Keratinocyte (primary cell): ENCODE measurements around the gene ZDHHC9. TPM values are rescaled to one million over a fixed set of nuclear protein-coding genes. Genes with fewer than 3 reads are reported as not detected.

ENCODE experiments used
- DNase-seq: peaks from one replicate; pipeline ENCODE4 v3.0.0-alpha.2; 2011; ENCODE audit warnings: low read depth, missing footprints, low spot score
- FAIRE-seq: peaks from 2 replicates; lab custom pipeline; 2011; peaks lifted over from hg19 to GRCh38; lab: Jason Lieb, UNC
- H2AFZ ChIP-seq: 2 replicates; pipeline ENCODE4 v1.6.0; 2012; ENCODE audit warnings: low read length, control low read depth, inconsistent platforms; ENCODE audit not compliant: control insufficient read depth
- H3K27ac ChIP-seq: 2 replicates; pipeline ENCODE4 v1.5.1; 2011; ENCODE audit warnings: low read length; ENCODE audit not compliant: control insufficient read depth, insufficient read depth
- H3K27me3 ChIP-seq: 3 replicates; pipeline ENCODE4 v1.6.0; 2011; ENCODE audit warnings: low read length; ENCODE audit not compliant: control insufficient read depth, insufficient read depth; ENCODE audit errors: extremely low read depth
- H3K36me3 ChIP-seq, 2 experiments: 2 replicates in 1 of 2; 3 replicates in 1 of 2; pipeline ENCODE4 v1.5.1; 2011; ENCODE audit warnings: low read length in 2 of 2, mild to moderate bottlenecking in 1 of 2; ENCODE audit not compliant: control insufficient read depth in 2 of 2, insufficient read depth in 2 of 2; ENCODE audit errors: extremely low read depth in 1 of 2
- H3K4me1 ChIP-seq: 3 replicates; pipeline ENCODE4 v1.5.1; 2011; ENCODE audit warnings: low read length; ENCODE audit not compliant: control insufficient read depth, insufficient read depth; ENCODE audit errors: extremely low read depth
- H3K4me2 ChIP-seq: 3 replicates; pipeline ENCODE4 v1.6.0; 2011; ENCODE audit warnings: low read depth, low read length; ENCODE audit not compliant: control insufficient read depth, insufficient read depth; ENCODE audit errors: extremely low read depth
- H3K4me3 ChIP-seq, 3 experiments: fragments of 200-600 bp in 1 of 3; sonication (generic) in 1 of 3; 2 replicates in 2 of 3; 3 replicates in 1 of 3; pipeline ENCODE4 v1.5.1; 2011 to 2016; ENCODE audit warnings: low read length in 3 of 3, mild to moderate bottlenecking in 3 of 3, control low read depth in 2 of 3, inconsistent platforms in 1 of 3, low read depth in 1 of 3, mixed read lengths in 1 of 3, mixed run types in 1 of 3, moderate library complexity in 1 of 3; ENCODE audit not compliant: control insufficient read depth in 2 of 3, insufficient read depth in 2 of 3; ENCODE audit errors: extremely low read depth in 1 of 3
- H3K79me2 ChIP-seq: 2 replicates; pipeline ENCODE4 v1.6.0; 2012; ENCODE audit warnings: low read length; ENCODE audit not compliant: control insufficient read depth, insufficient read depth
- H3K9ac ChIP-seq: 3 replicates; pipeline ENCODE4 v1.6.0; 2011; ENCODE audit warnings: low read length; ENCODE audit not compliant: control insufficient read depth, insufficient read depth; ENCODE audit errors: extremely low read depth
- H3K9me1 ChIP-seq: 3 replicates; pipeline ENCODE4 v1.6.0; 2011; ENCODE audit warnings: low read length; ENCODE audit not compliant: control insufficient read depth, insufficient read depth; ENCODE audit errors: extremely low read depth
- H3K9me3 ChIP-seq: 2 replicates; pipeline ENCODE4 v1.5.1; 2012; ENCODE audit warnings: low read depth, low read length; ENCODE audit not compliant: control insufficient read depth
- H4K20me1 ChIP-seq: 3 replicates; pipeline ENCODE4 v1.6.0; 2011; ENCODE audit warnings: low read length; ENCODE audit not compliant: control insufficient read depth, insufficient read depth; ENCODE audit errors: extremely low read depth
- EZH2 ChIP-seq: IDR thresholded peaks from one replicate; pipeline ENCODE4 v1.6.1; 2012; ENCODE audit warnings: inconsistent platforms, mild to moderate bottlenecking, low read length, moderate library complexity
- dilution Hi-C: fragments of 300-500 bp; cut with MboI; formaldehyde crosslinking; loops from one replicate; pipeline ENCODE4 v1.7.0; 2020; ENCODE audit warnings: low sequenced_read_pairs; ENCODE audit not compliant: extremely low pct_ligation_motif_present
- polyA plus RNA-seq, 5 experiments: library from polyadenylated mRNA; depleted of rRNA in 3 of 5; stranded (reverse) in 3 of 5; stranded (forward) in 1 of 5; unstranded in 1 of 5; fragments of >200 nt; gene quantifications; 1 replicate in 1 of 5; 2 replicates in 3 of 5; 3 replicates in 1 of 5; pipeline versions ENCODE4 v1.2.1 to v1.2.3, GENCODE V29; 2011 to 2012; ENCODE audit warnings: missing spikeins in 2 of 5, low read depth in 1 of 5, low replicate concordance in 1 of 5
- TF ChIP-seq, protein P1 (sequence below), 3 experiments: IDR thresholded peaks in 1 of 3; conservative IDR thresholded peaks in 1 of 3; optimal IDR thresholded peaks in 1 of 3; 2 replicates in 2 of 3; 3 replicates in 1 of 3; pipeline versions ENCODE3 to v1.5.1; 2011; ENCODE audit warnings: low read length in 3 of 3, mild to moderate bottlenecking in 3 of 3, moderate library complexity in 2 of 3, control low read depth in 1 of 3, inconsistent platforms in 1 of 3; ENCODE audit not compliant: insufficient read depth in 2 of 3; ENCODE audit errors: extremely low read depth in 1 of 3

ZDHHC9 gene
- polyA plus RNA-seq, 1 donor (not counting 4 experiments of a cell fraction or from before 2014, with no cell fraction given): 30.0 TPM

DNA sequence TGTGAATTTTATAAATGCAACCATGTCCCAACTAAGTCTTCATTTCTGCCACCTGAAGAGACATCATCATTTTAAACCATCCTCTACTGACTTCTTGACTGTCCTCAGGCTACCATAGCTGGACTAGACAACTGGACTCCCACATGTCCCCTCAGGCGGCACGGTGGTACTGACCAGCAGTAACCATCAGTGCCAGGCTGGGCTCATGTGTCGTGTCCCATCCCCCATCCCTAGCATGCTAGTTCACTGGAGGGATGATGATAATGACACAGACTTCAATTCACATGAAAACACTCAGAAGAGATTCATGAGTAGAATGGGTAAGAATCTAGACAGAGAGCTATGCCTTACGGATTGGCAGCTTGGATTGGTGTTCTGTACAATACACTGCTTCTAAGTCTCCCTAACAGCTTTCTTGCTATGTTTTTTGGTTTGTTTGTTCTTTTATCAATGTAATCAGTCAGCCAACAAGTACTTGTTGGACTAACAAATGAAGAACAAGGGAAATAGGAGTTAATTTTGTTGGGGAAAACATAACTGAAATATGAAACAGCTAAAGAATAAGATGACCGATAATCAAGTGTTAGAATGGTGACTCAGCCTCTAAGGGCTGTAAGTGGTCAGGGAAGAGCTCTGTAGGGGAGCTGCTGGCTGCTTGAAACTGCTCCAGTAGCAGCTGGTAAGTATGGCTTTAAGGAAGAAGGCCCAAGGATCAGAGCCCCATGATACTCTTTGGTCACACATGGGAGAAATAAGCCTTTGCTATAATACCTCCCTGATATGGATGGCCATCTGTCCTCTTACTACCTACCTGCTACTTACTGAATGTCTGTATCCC, 10.3 kb downstream of the ZDHHC9 start:
- H3K4me2 ChIP-seq: no peak overlapping the region

DNA sequence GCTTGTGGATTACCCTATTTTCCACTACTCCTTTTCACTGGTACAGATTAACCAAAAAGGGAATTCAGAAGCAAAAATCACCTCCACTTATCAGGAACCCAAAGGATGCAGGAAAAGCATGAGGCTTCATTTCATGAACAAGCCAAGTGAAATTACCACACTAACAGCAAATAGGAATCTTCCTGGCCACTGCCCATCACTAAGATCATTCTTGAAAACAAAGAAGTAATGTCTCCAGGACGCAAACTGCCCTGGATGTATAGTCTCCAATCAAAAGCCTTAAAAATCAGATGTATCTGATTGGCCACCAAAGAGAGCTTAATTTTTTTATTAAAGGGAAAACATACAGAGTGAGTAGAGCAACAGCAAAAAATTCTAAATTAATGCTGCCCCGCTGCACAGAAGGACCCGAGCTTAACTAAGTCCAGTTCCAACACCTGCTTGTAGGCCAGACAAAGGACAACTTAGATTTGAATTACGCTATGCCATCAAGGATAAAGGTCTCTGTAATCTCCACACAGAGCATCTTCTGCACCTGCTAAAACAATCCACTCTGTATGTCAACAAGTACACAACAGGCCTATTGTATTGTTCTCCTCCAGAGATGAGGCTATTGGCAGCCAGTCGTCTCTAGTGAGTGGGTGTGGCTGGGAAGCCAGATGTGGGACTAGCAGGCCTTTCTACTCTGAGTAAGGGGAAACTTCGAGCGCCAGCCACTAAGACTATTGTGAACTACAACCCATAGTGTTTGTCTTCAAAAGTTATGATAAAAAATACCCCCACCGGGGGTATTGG, 12.4 kb downstream of the ZDHHC9 start:
- no peaks in the 10 kb centered on the region for H3K27me3 ChIP-seq
- no peak overlapping the region for H3K9ac ChIP-seq
- H2AFZ ChIP-seq: no peak overlapping the region
- no peaks in the 10 kb centered on the region for H4K20me1 ChIP-seq
- no peaks in the 10 kb centered on the region for H3K9me3 ChIP-seq
- H3K79me2 ChIP-seq: peaks cover 5% of the 10 kb centered on the region
- no peak overlapping the region for H3K4me3 ChIP-seq
- no peak for TF ChIP-seq EZH2
- TF ChIP-seq, protein P1, sequence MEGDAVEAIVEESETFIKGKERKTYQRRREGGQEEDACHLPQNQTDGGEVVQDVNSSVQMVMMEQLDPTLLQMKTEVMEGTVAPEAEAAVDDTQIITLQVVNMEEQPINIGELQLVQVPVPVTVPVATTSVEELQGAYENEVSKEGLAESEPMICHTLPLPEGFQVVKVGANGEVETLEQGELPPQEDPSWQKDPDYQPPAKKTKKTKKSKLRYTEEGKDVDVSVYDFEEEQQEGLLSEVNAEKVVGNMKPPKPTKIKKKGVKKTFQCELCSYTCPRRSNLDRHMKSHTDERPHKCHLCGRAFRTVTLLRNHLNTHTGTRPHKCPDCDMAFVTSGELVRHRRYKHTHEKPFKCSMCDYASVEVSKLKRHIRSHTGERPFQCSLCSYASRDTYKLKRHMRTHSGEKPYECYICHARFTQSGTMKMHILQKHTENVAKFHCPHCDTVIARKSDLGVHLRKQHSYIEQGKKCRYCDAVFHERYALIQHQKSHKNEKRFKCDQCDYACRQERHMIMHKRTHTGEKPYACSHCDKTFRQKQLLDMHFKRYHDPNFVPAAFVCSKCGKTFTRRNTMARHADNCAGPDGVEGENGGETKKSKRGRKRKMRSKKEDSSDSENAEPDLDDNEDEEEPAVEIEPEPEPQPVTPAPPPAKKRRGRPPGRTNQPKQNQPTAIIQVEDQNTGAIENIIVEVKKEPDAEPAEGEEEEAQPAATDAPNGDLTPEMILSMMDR (optimal IDR thresholded peaks at IDR 0.05 in 1 of 3, IDR thresholded peaks at IDR 0.05 in 1 of 3, conservative IDR thresholded peaks at IDR 0.05 in 1 of 3; ENCODE audit: extremely low read depth in 1 of 3, insufficient read depth in 2 of 3, low read length in 3 of 3): no peak
- dilution Hi-C loops: no loop called here
- H3K27ac ChIP-seq: no peak overlapping the region
- H3K9me1 ChIP-seq: no peaks in the 10 kb centered on the region
- no peak for DNase-seq
- no peaks in the 10 kb centered on the region for H3K4me1 ChIP-seq
- no peak for FAIRE-seq
- H3K36me3 ChIP-seq: no peaks in the 10 kb centered on the region
- H3K4me2 ChIP-seq: no peak overlapping the region

More for the DNA sequence above, 10.3 kb downstream of the ZDHHC9 start:
- TF ChIP-seq EZH2: no peak
- TF ChIP-seq, protein P1 (optimal IDR thresholded peaks at IDR 0.05 in 1 of 3, IDR thresholded peaks at IDR 0.05 in 1 of 3, conservative IDR thresholded peaks at IDR 0.05 in 1 of 3; ENCODE audit: extremely low read depth in 1 of 3, insufficient read depth in 2 of 3, low read length in 3 of 3): no peak
- no peak overlapping the region for H3K9ac ChIP-seq
- H3K36me3 ChIP-seq: no peaks in the 10 kb centered on the region
- H3K79me2 ChIP-seq: peaks cover 5% of the 10 kb centered on the region
- no peak for DNase-seq
- no peaks in the 10 kb centered on the region for H3K9me1 ChIP-seq
- FAIRE-seq: no peak
- H3K4me3 ChIP-seq: no peak overlapping the region
- no peaks in the 10 kb centered on the region for H3K4me1 ChIP-seq
- no peak overlapping the region for H2AFZ ChIP-seq
- no peaks in the 10 kb centered on the region for H3K27me3 ChIP-seq
- no peaks in the 10 kb centered on the region for H4K20me1 ChIP-seq
- dilution Hi-C loops: no loop called here
- H3K9me3 ChIP-seq: no peaks in the 10 kb centered on the region
- H3K27ac ChIP-seq: no peak overlapping the region
